ENCODE results near the gene AMFR. TPM values are rescaled to one million over a fixed set of nuclear protein-coding genes. Genes with fewer than 3 reads are reported as not detected.

AMFR gene
- total and polyA plus RNA-seq, 8 donors, result 64.2 to 88.5 (median 69.7) TPM

DNA sequence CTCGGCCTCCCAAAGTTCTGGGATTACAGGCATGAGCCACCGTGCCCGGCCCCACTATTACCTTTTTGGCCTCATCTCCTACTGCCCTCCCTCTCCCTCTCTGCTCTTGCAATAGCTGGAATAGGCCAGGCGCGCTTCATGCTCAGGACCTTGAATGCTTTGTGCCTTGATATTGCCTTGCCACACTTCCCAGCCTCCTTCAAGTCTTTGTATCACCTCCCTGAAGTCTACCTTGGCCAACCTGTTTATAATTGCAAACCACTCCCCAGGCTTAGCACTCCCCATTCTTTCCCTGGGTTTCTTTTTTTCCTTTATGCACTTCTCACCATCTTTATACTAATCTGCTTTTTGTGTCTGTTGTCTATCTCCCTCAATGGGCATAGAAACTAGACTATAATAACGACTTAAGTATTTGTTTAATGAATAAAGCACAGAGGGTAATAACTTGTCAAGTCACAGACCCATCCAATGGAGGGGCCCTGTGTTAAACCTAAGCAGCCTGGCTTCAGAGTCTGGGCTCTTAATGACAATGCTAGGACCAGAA lies 32.7 kb upstream of the AMFR start:
- DNase-seq, result no peak
- H3K36me3 ChIP-seq, result peaks cover 0 to 92% of the 10 kb centered on the region in 2 donors
- H3K4me1 ChIP-seq, result peaks cover 0 to 4% of the 10 kb centered on the region in 2 donors
- TF ChIP-seq, protein P1, sequence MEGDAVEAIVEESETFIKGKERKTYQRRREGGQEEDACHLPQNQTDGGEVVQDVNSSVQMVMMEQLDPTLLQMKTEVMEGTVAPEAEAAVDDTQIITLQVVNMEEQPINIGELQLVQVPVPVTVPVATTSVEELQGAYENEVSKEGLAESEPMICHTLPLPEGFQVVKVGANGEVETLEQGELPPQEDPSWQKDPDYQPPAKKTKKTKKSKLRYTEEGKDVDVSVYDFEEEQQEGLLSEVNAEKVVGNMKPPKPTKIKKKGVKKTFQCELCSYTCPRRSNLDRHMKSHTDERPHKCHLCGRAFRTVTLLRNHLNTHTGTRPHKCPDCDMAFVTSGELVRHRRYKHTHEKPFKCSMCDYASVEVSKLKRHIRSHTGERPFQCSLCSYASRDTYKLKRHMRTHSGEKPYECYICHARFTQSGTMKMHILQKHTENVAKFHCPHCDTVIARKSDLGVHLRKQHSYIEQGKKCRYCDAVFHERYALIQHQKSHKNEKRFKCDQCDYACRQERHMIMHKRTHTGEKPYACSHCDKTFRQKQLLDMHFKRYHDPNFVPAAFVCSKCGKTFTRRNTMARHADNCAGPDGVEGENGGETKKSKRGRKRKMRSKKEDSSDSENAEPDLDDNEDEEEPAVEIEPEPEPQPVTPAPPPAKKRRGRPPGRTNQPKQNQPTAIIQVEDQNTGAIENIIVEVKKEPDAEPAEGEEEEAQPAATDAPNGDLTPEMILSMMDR (IDR thresholded peaks at IDR 0.05), result no peak
- no peaks in the 10 kb centered on the region for H3K9me3 ChIP-seq
- no peak overlapping the region for H3K27ac ChIP-seq
- H3K4me3 ChIP-seq, result no peak overlapping the region
- intact Hi-C loops (cut with DNase I), result no loop called here
- ATAC-seq, result no peak
- H3K27me3 ChIP-seq, result no peaks in the 10 kb centered on the region

DNA sequence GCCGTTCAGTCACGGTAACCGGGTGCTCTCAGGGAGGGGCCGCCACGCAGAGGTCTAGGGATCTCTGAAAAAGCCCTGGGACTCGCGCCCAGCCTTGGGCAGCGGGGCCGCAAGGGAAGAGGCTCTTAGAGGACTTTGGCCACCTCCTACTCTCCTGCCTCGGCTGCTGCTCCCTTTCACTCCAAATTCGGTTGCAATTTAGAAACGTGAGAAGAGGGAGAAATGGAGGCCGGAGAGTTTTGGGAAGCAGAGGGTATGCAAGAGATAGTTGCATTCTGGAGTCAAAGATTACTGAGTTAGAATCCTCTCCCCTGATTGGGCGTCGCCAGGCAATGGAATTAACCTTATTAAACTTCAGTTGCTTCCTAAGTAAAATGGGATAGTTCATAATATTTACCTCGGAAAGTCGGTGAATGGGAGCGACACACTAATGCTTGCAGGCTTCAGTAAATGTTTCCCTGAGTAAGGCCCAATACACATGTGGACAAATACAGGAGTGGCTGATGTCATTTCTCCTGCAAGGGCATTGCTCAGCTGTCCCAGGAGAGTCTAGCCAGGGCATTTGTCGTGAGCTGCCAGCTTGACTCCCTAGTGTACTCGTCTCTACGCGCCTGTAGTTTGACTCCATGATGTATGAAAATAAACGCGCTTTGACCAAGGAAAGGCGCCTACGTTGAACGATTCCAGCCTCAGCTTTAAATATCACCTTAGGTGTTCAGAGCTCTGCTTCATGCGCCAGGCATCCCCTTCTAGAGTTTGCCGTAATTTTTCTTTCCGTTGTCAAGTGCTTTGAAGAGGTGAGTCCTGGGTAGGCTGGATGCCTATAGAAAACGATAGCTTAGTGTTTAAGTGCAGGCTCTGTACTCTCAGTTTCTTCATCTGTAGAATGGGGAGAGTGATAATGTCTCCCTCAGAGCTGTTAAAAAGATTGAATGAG lies 26.7 kb upstream of the AMFR start:
- TF ChIP-seq, protein P1 (IDR thresholded peaks at IDR 0.05), result no peak
- peak; percentile 70 for ATAC-seq
- Histone ChIP-seq H3K27ac (peak overlapping the region; percentile 60 to 83), H3K36me3 (peaks cover 0 to 39% of the 10 kb centered on the region in 2 donors), H3K9me3 (no peaks in the 10 kb centered on the region), H3K4me3 (peak overlapping the region; percentile 88 to 91), H3K4me1 (peaks cover 18 to 46% of the 10 kb centered on the region in 2 donors), H3K27me3 (no peaks in the 10 kb centered on the region)
- intact Hi-C loops (cut with DNase I), result no loop called here
- DNase-seq, result peak in 2 of 4 donors; percentile 13 to 24

DNA sequence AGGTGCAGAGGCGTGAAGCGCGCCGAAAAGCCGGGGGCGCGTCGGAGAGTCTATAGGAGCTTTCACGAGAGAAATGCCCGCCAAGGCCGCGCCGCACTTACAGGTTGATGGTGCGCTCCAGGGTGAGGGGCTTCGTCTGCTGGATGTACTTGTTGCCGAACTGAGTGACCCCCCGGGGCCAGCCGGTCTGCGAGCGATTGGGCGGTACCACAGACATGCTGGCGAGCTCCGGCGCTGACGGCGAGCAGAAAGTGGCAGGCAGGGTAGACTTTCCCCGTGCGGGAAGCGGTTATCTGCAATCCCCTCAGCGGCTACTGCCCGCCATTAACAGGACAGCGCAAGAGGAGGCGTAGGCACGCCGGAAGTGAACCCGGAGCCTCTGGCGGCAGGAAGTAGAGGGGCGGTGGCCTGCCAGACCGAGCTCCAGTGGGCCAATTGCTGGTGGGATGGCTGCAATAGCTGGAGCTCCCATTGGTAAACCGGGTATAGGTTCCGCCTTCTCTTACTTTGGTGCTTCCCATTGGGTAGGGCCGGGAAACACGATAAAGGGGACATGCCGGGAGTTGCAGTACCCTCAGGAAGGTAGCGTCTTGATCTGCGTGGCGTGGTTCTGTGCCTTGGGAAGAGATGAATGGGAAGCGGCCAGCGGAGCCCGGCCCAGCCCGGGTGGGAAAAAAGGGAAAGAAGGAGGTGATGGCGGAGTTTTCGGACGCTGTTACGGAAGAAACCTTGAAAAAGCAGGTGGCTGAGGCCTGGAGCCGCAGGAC lies 25.8 kb upstream of the AMFR start, which contains the start of the genes NUDT21 and OGFOD1:
NUDT21 (minus strand) TSS at position 347 of the 767 bp plus-strand sequence; CDS start at position 217, 130 bp downstream.
OGFOD1 (plus strand) TSS at position 569 of the 767 bp plus-strand sequence; CDS start at position 628, 59 bp downstream.
- intact Hi-C loops (cut with DNase I), result no loop called here

DNA sequence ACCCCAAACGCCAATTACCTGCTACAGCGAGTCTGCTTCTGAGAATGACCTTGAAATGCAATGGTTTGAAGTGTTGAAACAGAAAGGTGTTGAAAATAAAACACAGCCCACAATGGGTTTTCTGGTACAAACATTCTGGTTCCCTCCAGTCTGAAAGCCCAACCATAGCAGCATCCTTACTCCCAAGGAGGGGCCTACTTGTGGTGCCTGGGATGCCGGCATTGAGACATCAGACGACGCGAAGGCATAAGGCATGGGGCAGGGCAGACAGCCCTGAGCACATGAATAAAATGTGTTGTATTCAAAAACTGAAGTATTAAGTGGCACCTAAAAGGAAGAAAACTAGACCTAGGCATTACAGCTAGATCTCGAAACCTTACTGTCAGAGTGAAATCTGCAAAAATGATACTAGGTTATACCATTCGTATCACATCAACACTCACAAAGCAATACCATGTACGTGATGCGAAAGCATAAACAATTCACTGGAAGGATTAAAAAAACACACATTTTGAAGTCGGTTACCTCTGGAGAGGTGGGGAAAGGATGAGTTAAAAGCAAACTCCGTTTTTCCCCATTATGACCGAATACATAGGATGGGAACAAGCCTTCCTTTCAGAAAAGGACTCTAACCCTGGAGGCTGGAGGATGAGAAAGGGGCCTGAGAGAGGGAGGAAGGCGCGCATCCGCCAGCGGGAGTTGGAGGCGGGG lies 25.1 kb upstream of the AMFR start:
- Histone ChIP-seq H3K36me3 (peaks cover 0 to 37% of the 10 kb centered on the region in 2 donors), H3K27me3 (no peaks in the 10 kb centered on the region), H3K4me3 (peak overlapping the region; percentile 88 to 91), H3K9me3 (no peaks in the 10 kb centered on the region), H3K27ac (peak overlapping the region in 1 of 2 donors; percentile 83), H3K4me1 (peaks cover 18 to 46% of the 10 kb centered on the region in 2 donors)
- DNase-seq (no peak), ATAC-seq (peak; percentile 25)
- intact Hi-C loops (cut with DNase I), result no loop called here
- TF ChIP-seq, protein P1 (IDR thresholded peaks at IDR 0.05), result no peak

More for the DNA sequence above, 25.8 kb upstream of the AMFR start, which contains the start of the genes NUDT21 and OGFOD1:
- Histone ChIP-seq H3K27me3 (no peaks in the 10 kb centered on the region), H3K36me3 (peaks cover 0 to 37% of the 10 kb centered on the region in 2 donors), H3K9me3 (no peaks in the 10 kb centered on the region), H3K27ac (peak within 1 kb of the TSS; percentile 60 to 83), H3K4me3 (peak within 1 kb of the TSS; percentile 88 to 91), H3K4me1 (peaks cover 18 to 46% of the 10 kb centered on the region in 2 donors)
- DNase-seq, result peak; percentile 93 to 97 (median 96)
- TF ChIP-seq, protein P1 (IDR thresholded peaks at IDR 0.05), result no peak
- ATAC-seq, result peak; percentile 99

Measured in left lung (tissue), 10 donors.